Osteocyte (in vitro differentiated cells): Measurements from ENCODE around the gene PPP1R13L. TPM values are rescaled to one million over a fixed set of nuclear protein-coding genes. Genes with fewer than 3 reads are reported as not detected.
A peak's percentile ranks its signal among the peaks of the same experiment; 100 is the strongest.

Experiments used
- DNase-seq: peaks from one replicate; pipeline ENCODE4 v3.0.0; 2021; ENCODE audit warnings: mixed read lengths; ENCODE audit not compliant: unreplicated experiment; ENCODE audit errors: extremely low spot score
- H3K27ac Mint-ChIP-seq: one replicate; pipeline ENCODE4 v1.8.0; 2021; ENCODE audit warnings: mild to moderate bottlenecking, mixed read lengths; ENCODE audit not compliant: unreplicated experiment
- H3K27me3 Mint-ChIP-seq: one replicate; pipeline ENCODE4 v1.8.0; 2021; ENCODE audit warnings: mixed read lengths; ENCODE audit not compliant: unreplicated experiment
- H3K36me3 Mint-ChIP-seq: one replicate; pipeline ENCODE4 v1.8.0; 2021; ENCODE audit warnings: mixed read lengths; ENCODE audit not compliant: unreplicated experiment
- H3K4me1 Mint-ChIP-seq: one replicate; pipeline ENCODE4 v1.8.0; 2021; ENCODE audit warnings: mixed read lengths; ENCODE audit not compliant: unreplicated experiment
- H3K4me3 Mint-ChIP-seq: one replicate; pipeline ENCODE4 v1.8.0; 2021; ENCODE audit warnings: mild to moderate bottlenecking, moderate library complexity, mixed read lengths; ENCODE audit not compliant: unreplicated experiment
- H3K9me3 Mint-ChIP-seq: one replicate; pipeline ENCODE4 v1.8.0; 2021; ENCODE audit warnings: mixed read lengths; ENCODE audit not compliant: unreplicated experiment
- CTCF ChIP-seq: fragments of 200-600 bp; sonication (generic); IDR thresholded peaks from 2 replicates; pipeline ENCODE4 v1.5.0; 2021; ENCODE audit warnings: antibody characterized with exemption, mild to moderate bottlenecking, moderate library complexity
- total RNA-seq: library from RNA; stranded (reverse); gene quantifications from 2 replicates; pipeline ENCODE4 v1.2.1, GENCODE V29; 2021

The PPP1R13L gene
- total RNA-seq, 1 donor from 2014 or later = 53.5 TPM

GRCh38 chr19:45401815-45402214, 3.1 kb downstream of the PPP1R13L start:
- TF ChIP-seq CTCF = no peak
- no peak for DNase-seq
- Mint-ChIP-seq H3K9me3 (no peaks in the 10 kb centered on the region), H3K4me3 (no peak overlapping the region), H3K27ac (peak overlapping the region; percentile 87), H3K36me3 (no peaks in the 10 kb centered on the region), H3K27me3 (no peaks in the 10 kb centered on the region), H3K4me1 (peaks cover 44% of the 10 kb centered on the region)

GRCh38 chr19:45400192-45400591, 4.7 kb downstream of the PPP1R13L start:
- Mint-ChIP-seq H3K9me3 (no peaks in the 10 kb centered on the region), H3K4me1 (peaks cover 40% of the 10 kb centered on the region), H3K36me3 (no peaks in the 10 kb centered on the region), H3K27me3 (no peaks in the 10 kb centered on the region), H3K4me3 (no peak overlapping the region), H3K27ac (peak overlapping the region; percentile 31)
- no peak for TF ChIP-seq CTCF
- DNase-seq = no peak

GRCh38 chr19:45395821-45396617, 8.8 kb downstream of the PPP1R13L start:
- Mint-ChIP-seq H3K27ac (no peak overlapping the region), H3K27me3 (no peaks in the 10 kb centered on the region), H3K36me3 (peaks cover 4% of the 10 kb centered on the region), H3K4me3 (no peak overlapping the region), H3K9me3 (no peaks in the 10 kb centered on the region), H3K4me1 (peaks cover 8% of the 10 kb centered on the region)
- DNase-seq = no peak
- TF ChIP-seq CTCF = no peak

GRCh38 chr19:45391871-45392665, 12.8 kb downstream of the PPP1R13L start:
- Mint-ChIP-seq H3K9me3 (no peaks in the 10 kb centered on the region), H3K36me3 (peaks cover 6% of the 10 kb centered on the region), H3K4me3 (no peak overlapping the region), H3K27ac (no peak overlapping the region), H3K27me3 (no peaks in the 10 kb centered on the region), H3K4me1 (no peaks in the 10 kb centered on the region)
- no peak for DNase-seq
- TF ChIP-seq CTCF = no peak

- H3K9me3 Mint-ChIP-seq = no peaks in the 10 kb centered on the region
- no peak for TF ChIP-seq CTCF
- no peak overlapping the region for H3K4me3 Mint-ChIP-seq
- no peaks in the 10 kb centered on the region for H3K27me3 Mint-ChIP-seq
- DNase-seq = no peak
- H3K27ac Mint-ChIP-seq = no peak overlapping the region
- H3K36me3 Mint-ChIP-seq = peaks cover 6% of the 10 kb centered on the region
- no peaks in the 10 kb centered on the region for H3K4me1 Mint-ChIP-seq
Measured at GRCh38 chr19:45391346-45391745, 13.5 kb downstream of the PPP1R13L start.
